ENCODE measurements around the gene PRSS8.
"Not testable (repeated sequence)": the region's sequence is repeated elsewhere in the genome, so short reads cannot be mapped to it uniquely, and the experiment has no call there.

Gene PRSS8

GRCh38 chr16:31127182-31127581 is 8.3 kb downstream of the PRSS8 start:
- DNase-seq, result no peak

GRCh38 chr16:31125844-31126243 is 9.7 kb downstream of the PRSS8 start:
- DNase-seq, result no peak

- DNase-seq, result no peak
These were observed 15.4 kb downstream of the PRSS8 start for GRCh38 chr16:31120129-31120528.

- no peak for DNase-seq
These were observed 17.0 kb downstream of the PRSS8 start for GRCh38 chr16:31118223-31119155.

GRCh38 chr16:31117384-31118222 is 17.9 kb downstream of the PRSS8 start, which contains the start of gene KAT8:
KAT8 (plus strand) TSS chr16:31117664; CDS start chr16:31117682, 18 bp downstream.
- DNase-seq, result peak; percentile 93

- DNase-seq, result no peak
These were observed 21.1 kb downstream of the PRSS8 start for GRCh38 chr16:31114468-31114867.

GRCh38 chr16:31113121-31114120 is 22.1 kb downstream of the PRSS8 start:
- no peak for DNase-seq

- no peak for DNase-seq
These were observed 22.8 kb downstream of the PRSS8 start for GRCh38 chr16:31112711-31113110.

GRCh38 chr16:31111881-31112466 is 23.6 kb downstream of the PRSS8 start:
- no peak for DNase-seq

GRCh38 chr16:31110106-31111034 is 25.2 kb downstream of the PRSS8 start:
- no peak for DNase-seq

GRCh38 chr16:31109622-31110021 is 25.9 kb downstream of the PRSS8 start:
- no peak for DNase-seq

- DNase-seq, result no peak
These were observed 26.6 kb downstream of the PRSS8 start for GRCh38 chr16:31108794-31109558.

GRCh38 chr16:31108035-31108793 is 27.3 kb downstream of the PRSS8 start, which contains the start of gene BCKDK:
BCKDK (plus strand) TSS chr16:31108386; CDS start chr16:31109224, 838 bp downstream.
- peak; percentile 37 for DNase-seq

GRCh38 chr16:31107465-31107867 is 28.1 kb downstream of the PRSS8 start:
- DNase-seq, result no peak

- no peak for DNase-seq
These were observed 28.7 kb downstream of the PRSS8 start for GRCh38 chr16:31106509-31107464.

GRCh38 chr16:31105677-31106213 is 29.8 kb downstream of the PRSS8 start:
- DNase-seq, result peak; percentile 36

GRCh38 chr16:31100876-31101641 is 34.5 kb downstream of the PRSS8 start:
- DNase-seq, result not testable (repeated sequence)
